Measurements from ENCODE around the gene TMEM18.

The TMEM18 gene

DNA sequence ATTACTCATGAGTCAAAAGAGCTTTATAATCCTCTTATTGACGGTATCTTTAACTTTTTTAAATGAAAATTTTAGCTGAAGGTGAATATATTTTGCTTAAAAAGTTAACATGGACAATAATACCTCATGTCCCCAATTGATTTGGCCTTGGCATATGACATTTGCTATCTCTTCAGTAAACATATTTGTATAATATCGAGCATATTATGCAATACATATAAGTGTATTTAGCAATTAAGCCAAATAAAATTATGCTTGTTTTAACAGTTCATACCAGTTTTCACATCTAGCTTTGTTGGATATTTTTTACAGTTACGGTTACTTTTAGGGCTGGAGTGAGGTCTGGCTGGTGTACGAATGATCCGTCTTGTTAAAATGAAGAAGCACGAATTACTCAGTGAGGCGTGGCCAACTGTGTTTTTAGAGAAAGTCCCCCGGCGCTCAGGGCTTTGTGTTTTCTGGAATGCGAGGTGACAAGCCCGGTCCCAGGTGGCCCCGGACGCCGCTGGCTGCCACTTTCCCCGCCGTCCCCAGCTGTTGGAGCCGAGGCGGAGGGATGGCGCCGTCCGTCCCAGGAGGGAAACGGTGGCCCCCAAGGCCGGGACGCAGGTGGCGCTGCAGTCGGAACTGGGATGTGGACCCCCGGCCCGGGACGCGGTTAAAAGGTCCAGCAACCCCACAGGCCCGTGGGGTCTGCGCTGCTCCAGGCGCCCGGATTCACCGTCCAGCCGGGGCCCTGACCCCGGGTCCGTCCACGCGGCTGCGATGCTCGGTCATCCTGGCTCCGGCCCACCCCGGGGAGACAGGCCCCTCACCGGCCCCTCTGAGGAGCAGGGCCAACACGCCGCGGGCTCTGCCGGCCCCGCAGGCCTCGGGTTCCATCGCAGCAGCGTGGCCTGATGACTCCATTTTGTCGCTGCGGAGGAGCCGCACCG lies 41.3 kb downstream of the TMEM18 start (continued):
- TF ChIP-seq, protein P1, sequence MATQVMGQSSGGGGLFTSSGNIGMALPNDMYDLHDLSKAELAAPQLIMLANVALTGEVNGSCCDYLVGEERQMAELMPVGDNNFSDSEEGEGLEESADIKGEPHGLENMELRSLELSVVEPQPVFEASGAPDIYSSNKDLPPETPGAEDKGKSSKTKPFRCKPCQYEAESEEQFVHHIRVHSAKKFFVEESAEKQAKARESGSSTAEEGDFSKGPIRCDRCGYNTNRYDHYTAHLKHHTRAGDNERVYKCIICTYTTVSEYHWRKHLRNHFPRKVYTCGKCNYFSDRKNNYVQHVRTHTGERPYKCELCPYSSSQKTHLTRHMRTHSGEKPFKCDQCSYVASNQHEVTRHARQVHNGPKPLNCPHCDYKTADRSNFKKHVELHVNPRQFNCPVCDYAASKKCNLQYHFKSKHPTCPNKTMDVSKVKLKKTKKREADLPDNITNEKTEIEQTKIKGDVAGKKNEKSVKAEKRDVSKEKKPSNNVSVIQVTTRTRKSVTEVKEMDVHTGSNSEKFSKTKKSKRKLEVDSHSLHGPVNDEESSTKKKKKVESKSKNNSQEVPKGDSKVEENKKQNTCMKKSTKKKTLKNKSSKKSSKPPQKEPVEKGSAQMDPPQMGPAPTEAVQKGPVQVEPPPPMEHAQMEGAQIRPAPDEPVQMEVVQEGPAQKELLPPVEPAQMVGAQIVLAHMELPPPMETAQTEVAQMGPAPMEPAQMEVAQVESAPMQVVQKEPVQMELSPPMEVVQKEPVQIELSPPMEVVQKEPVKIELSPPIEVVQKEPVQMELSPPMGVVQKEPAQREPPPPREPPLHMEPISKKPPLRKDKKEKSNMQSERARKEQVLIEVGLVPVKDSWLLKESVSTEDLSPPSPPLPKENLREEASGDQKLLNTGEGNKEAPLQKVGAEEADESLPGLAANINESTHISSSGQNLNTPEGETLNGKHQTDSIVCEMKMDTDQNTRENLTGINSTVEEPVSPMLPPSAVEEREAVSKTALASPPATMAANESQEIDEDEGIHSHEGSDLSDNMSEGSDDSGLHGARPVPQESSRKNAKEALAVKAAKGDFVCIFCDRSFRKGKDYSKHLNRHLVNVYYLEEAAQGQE (tag by site-specific recombination; IDR thresholded peaks at IDR 0.05) = no peak
- TF ChIP-seq ZNF350 (tag by site-specific recombination; IDR thresholded peaks at IDR 0.05) (no peak), ZNF768 (tag by site-specific recombination; IDR thresholded peaks at IDR 0.05) (no peak), SP7 (tag by site-specific recombination; IDR thresholded peaks at IDR 0.05) (no peak), OSR2 (tag by site-specific recombination; IDR thresholded peaks at IDR 0.05) (no peak), WT1 (tag by site-specific recombination; IDR thresholded peaks at IDR 0.05) (no peak), ZNF433 (tag by site-specific recombination; IDR thresholded peaks at IDR 0.05; ENCODE audit: low read depth) (no peak), ZNF610 (tag by site-specific recombination; IDR thresholded peaks at IDR 0.05; ENCODE audit: borderline replicate concordance) (no peak), ZNF510 (tag by site-specific recombination; IDR thresholded peaks at IDR 0.05; ENCODE audit: insufficient replicate concordance) (no peak)
- TF ChIP-seq, protein P2, sequence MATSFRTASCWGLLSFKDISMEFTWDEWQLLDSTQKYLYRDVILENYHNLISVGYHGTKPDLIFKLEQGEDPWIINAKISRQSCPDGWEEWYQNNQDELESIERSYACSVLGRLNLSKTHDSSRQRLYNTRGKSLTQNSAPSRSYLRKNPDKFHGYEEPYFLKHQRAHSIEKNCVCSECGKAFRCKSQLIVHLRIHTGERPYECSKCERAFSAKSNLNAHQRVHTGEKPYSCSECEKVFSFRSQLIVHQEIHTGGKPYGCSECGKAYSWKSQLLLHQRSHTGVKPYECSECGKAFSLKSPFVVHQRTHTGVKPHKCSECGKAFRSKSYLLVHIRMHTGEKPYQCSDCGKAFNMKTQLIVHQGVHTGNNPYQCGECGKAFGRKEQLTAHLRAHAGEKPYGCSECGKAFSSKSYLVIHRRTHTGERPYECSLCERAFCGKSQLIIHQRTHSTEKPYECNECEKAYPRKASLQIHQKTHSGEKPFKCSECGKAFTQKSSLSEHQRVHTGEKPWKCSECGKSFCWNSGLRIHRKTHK (tag by site-specific recombination; IDR thresholded peaks at IDR 0.05) = no peak
- TF ChIP-seq, protein P3, sequence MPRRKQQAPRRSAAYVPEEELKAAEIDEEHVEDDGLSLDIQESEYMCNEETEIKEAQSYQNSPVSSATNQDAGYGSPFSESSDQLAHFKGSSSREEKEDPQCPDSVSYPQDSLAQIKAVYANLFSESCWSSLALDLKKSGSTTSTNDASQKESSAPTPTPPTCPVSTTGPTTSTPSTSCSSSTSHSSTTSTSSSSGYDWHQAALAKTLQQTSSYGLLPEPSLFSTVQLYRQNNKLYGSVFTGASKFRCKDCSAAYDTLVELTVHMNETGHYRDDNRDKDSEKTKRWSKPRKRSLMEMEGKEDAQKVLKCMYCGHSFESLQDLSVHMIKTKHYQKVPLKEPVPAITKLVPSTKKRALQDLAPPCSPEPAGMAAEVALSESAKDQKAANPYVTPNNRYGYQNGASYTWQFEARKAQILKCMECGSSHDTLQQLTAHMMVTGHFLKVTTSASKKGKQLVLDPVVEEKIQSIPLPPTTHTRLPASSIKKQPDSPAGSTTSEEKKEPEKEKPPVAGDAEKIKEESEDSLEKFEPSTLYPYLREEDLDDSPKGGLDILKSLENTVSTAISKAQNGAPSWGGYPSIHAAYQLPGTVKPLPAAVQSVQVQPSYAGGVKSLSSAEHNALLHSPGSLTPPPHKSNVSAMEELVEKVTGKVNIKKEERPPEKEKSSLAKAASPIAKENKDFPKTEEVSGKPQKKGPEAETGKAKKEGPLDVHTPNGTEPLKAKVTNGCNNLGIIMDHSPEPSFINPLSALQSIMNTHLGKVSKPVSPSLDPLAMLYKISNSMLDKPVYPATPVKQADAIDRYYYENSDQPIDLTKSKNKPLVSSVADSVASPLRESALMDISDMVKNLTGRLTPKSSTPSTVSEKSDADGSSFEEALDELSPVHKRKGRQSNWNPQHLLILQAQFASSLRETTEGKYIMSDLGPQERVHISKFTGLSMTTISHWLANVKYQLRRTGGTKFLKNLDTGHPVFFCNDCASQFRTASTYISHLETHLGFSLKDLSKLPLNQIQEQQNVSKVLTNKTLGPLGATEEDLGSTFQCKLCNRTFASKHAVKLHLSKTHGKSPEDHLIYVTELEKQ (tag by site-specific recombination; IDR thresholded peaks at IDR 0.05; ENCODE audit: borderline replicate concordance) = no peak
- TF ChIP-seq, protein P4, sequence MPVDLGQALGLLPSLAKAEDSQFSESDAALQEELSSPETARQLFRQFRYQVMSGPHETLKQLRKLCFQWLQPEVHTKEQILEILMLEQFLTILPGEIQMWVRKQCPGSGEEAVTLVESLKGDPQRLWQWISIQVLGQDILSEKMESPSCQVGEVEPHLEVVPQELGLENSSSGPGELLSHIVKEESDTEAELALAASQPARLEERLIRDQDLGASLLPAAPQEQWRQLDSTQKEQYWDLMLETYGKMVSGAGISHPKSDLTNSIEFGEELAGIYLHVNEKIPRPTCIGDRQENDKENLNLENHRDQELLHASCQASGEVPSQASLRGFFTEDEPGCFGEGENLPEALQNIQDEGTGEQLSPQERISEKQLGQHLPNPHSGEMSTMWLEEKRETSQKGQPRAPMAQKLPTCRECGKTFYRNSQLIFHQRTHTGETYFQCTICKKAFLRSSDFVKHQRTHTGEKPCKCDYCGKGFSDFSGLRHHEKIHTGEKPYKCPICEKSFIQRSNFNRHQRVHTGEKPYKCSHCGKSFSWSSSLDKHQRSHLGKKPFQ (tag by site-specific recombination; IDR thresholded peaks at IDR 0.05) = no peak
- TF ChIP-seq, protein P5, sequence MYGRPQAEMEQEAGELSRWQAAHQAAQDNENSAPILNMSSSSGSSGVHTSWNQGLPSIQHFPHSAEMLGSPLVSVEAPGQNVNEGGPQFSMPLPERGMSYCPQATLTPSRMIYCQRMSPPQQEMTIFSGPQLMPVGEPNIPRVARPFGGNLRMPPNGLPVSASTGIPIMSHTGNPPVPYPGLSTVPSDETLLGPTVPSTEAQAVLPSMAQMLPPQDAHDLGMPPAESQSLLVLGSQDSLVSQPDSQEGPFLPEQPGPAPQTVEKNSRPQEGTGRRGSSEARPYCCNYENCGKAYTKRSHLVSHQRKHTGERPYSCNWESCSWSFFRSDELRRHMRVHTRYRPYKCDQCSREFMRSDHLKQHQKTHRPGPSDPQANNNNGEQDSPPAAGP (tag by site-specific recombination; IDR thresholded peaks at IDR 0.05) = no peak

All from HEK293 (cell line).